Ovary (tissue), 9 donors: Measurements from ENCODE around the gene RSRC1. TPM values are rescaled to one million over a fixed set of nuclear protein-coding genes. Genes with fewer than 3 reads are reported as not detected.

Source experiments
- DNase-seq, 5 donors: peaks; one replicate each; pipeline ENCODE4 v3.0.0-alpha.2; 2019 to 2020
- H3K27ac ChIP-seq, 2 donors: fragments of 200-600 bp; one replicate each; pipeline versions ENCODE4 v1.5.1 to v1.8.0; 2019 to 2022
- H3K27me3 ChIP-seq: fragments of 200-600 bp; one replicate; pipeline ENCODE4 v1.8.0; 2022
- H3K36me3 ChIP-seq: fragments of 200-600 bp; sonication (generic); one replicate; pipeline ENCODE4 v1.5.1; 2019
- H3K4me1 ChIP-seq: one replicate; pipeline ENCODE4 v1.8.1; 2013; ENCODE audit warnings: mild to moderate bottlenecking, moderate library complexity; ENCODE audit not compliant: insufficient read depth
- H3K4me3 ChIP-seq: fragments of 200-600 bp; sonication (generic); one replicate; pipeline ENCODE4 v1.5.1; 2017
- H3K9me3 ChIP-seq, 2 donors: fragments of 200-600 bp in 1 of 2; sonication (generic) in 1 of 2; one replicate each; pipeline versions ENCODE4 v1.5.1 to v1.8.1; 2013 to 2019; ENCODE audit warnings: mild to moderate bottlenecking in 1 of 2, moderate library complexity in 1 of 2
- CTCF ChIP-seq, 3 donors: fragments of 450-650 bp in 2 of 3; fragments of 200-600 bp in 1 of 3; IDR thresholded peaks; one replicate each; pipeline versions ENCODE4 v1.5.1 to v1.8.0; 2016 to 2022; ENCODE audit warnings: antibody characterized with exemption in 3 of 3, mild to moderate bottlenecking in 1 of 3
- EP300 ChIP-seq: sonication (generic); formaldehyde crosslinking; IDR thresholded peaks from one replicate; pipeline ENCODE4 v1.6.1; 2017; ENCODE audit warnings: antibody characterized with exemption
- POLR2A ChIP-seq: fragments of 450-650 bp; IDR thresholded peaks from one replicate; pipeline ENCODE4 v1.6.1; 2017; ENCODE audit warnings: antibody characterized with exemption, mild to moderate bottlenecking, moderate library complexity
- WGBS, 3 donors: extraction: QIAGEN DNeasy Blood & Tissue Kit in 1 of 3; methylation state at CpG; one replicate each; pipeline versions ENCODE4 v1.1.5 to v1.1.7; 2013 to 2017; 5-methylcytosine and 5-hydroxymethylcytosine counted together
- intact Hi-C, 4 donors: fragments of 100-400 bp; cut with DNase I; formaldehyde crosslinking; loops; one replicate each; pipeline versions ENCODE4 v1.11.0 to v1.15.1; 2022 to 2023
- polyA plus RNA-seq, 2 donors: library from polyadenylated mRNA; stranded (reverse); fragments of 200-250 nt in 1 of 2; fragments of 350-450 nt in 1 of 2; fragmentation: Illumina TruSeq in 1 of 2; extraction: RNeasy Lipid Tissue Mini Kit (QIAGEN cat#74804) in 1 of 2; gene quantifications; one replicate each; pipeline ENCODE4 v1.2.3, GENCODE V29; 2013 to 2014
- total RNA-seq, 7 donors: library from RNA; depleted of rRNA in 2 of 7; stranded (reverse); fragments of >200 nt in 2 of 7; fragmentation: NEBNext Ultra II Directional in 3 of 7; extraction: Animal tissue kit (Norgen Biotek cat#: 25700) in 3 of 7; gene quantifications; one replicate each; pipeline versions ENCODE4 v1.1.0 to v1.2.4, GENCODE V29; 2016 to 2023
- donor health status: DM: no; HTN: no; CAD: no; lungs with moderate emphysema.
- donor health status: DM: no; HTN: no; CAD: no.
- donor health status: Bipolar disorder and iron deficiency.
- donor health status: DM: yes; HTN: yes; CAD: no.
- donor health status: DM: no; HTN: no; CAD: no.
- donor health status: DM: yes; HTN: yes; CAD: no.

Gene RSRC1
- total and polyA plus RNA-seq, 9 donors, result 13.4 to 45.1 (median 31.8) TPM

DNA sequence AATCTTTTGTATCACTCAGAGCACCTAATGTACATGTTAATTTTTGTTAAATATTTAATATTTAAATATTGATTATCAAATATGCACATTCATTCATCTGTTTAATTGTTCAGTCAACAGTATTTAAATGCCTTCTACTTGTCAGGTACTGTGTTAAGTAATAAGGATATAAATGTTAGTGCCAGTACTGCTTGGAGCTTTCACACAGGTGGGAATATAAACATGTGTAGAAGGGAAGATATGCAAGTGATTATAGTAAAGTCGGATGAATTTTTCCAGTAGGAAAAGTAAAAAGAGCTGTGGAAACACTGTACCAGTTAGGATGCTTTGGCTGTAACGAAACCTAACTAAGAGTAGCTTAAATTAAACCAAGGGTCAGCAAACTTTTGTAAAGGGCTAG lies 95.4 kb downstream of the RSRC1 start:
- 44 to 99% (median 50%) methylated on average over 2 of the region's 2 CpGs for WGBS, 3 donors
- Histone ChIP-seq H3K4me1 (no peaks in the 10 kb centered on the region), H3K4me3 (no peak overlapping the region), H3K27me3 (no peaks in the 10 kb centered on the region), H3K9me3 (peaks cover 0 to 4% of the 10 kb centered on the region in 2 donors), H3K27ac (no peak overlapping the region), H3K36me3 (no peaks in the 10 kb centered on the region)
- no peak for TF ChIP-seq POLR2A
- no peak for TF ChIP-seq EP300
- TF ChIP-seq CTCF (IDR thresholded peaks at IDR 0.05), result no peak
- no peak for DNase-seq
- intact Hi-C loops, result no loop called here

DNA sequence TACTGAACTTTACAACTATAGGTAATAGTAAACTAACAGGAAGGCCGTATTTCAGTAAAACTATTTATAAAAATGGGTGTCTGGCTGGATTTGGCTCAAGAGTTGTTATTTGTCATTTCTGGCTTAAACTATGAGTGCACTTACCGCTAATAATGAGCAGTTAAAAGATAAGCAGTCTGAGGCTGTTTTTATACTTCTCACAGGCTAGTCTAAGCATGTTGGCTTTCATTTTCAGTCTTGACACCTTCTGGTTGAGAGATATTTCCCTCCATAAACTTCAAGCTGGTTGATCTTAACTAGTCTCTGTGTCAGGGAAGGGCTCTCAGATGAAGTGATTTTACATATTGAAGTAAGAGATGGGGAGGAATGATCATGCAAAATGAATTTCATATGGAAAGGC lies 96.1 kb downstream of the RSRC1 start:
- no peak for TF ChIP-seq POLR2A
- TF ChIP-seq CTCF (IDR thresholded peaks at IDR 0.05), result no peak
- TF ChIP-seq EP300, result no peak
- Histone ChIP-seq H3K36me3 (no peaks in the 10 kb centered on the region), H3K4me1 (no peaks in the 10 kb centered on the region), H3K9me3 (no peaks in the 10 kb centered on the region), H3K27ac (no peak overlapping the region), H3K4me3 (no peak overlapping the region), H3K27me3 (no peaks in the 10 kb centered on the region)
- WGBS, 3 donors, result 37 to 61% (median 43%) methylated on average over 2 of the region's 2 CpGs
- intact Hi-C loops, result no loop called here
- no peak for DNase-seq

DNA sequence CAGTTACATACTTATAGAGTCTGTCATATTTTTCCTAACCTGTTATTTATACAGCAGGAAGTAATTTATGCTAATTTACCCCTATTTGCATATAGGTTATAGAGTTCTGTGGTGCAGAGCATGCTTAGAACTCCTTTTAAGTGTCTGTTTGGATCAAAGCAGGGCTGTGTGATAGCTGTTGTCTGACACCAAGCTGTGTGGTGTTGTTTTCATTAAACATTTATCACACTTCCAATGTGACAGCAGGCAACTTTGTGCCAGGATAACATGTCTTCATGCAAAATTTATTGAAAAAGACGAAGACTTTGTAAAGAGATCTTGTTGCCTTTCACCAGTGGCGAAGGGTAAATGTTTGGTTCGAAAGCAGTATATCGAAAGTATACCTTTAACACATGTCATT lies 100.2 kb downstream of the RSRC1 start:
- intact Hi-C loops, result no loop called here
- Histone ChIP-seq H3K4me1 (no peaks in the 10 kb centered on the region), H3K36me3 (no peaks in the 10 kb centered on the region), H3K4me3 (no peak overlapping the region), H3K27ac (no peak overlapping the region), H3K9me3 (no peaks in the 10 kb centered on the region), H3K27me3 (no peaks in the 10 kb centered on the region)
- 96 to 98% (median 97%) methylated on average over 4 of the region's 4 CpGs for WGBS, 3 donors
- TF ChIP-seq EP300, result no peak
- no peak for TF ChIP-seq CTCF (IDR thresholded peaks at IDR 0.05)
- no peak for TF ChIP-seq POLR2A
- no peak for DNase-seq

DNA sequence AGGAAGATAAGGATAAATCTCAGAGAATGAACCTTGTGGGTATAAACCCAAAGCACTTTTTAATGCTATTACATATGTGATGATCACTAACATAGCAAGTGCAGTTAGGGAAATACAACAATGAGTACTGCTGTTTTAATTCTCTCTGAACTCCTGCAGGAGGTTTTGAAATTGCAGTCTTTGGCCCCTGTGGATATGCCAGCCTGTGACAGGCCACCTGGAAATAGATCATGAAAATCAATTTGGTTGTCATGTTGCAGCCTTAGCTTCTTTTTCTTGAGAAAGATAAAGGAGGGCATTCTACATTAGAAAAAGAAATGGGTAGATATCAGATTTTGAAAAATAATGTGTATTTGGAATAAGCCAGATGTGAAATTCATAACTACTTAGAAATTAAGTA lies 103.6 kb downstream of the RSRC1 start:
- intact Hi-C loops, result no loop called here
- no peak for TF ChIP-seq POLR2A
- TF ChIP-seq EP300, result no peak
- TF ChIP-seq CTCF (IDR thresholded peaks at IDR 0.05), result no peak
- Histone ChIP-seq H3K36me3 (no peaks in the 10 kb centered on the region), H3K4me3 (no peak overlapping the region), H3K27me3 (no peaks in the 10 kb centered on the region), H3K27ac (no peak overlapping the region), H3K9me3 (no peaks in the 10 kb centered on the region), H3K4me1 (no peaks in the 10 kb centered on the region)
- no peak for DNase-seq

DNA sequence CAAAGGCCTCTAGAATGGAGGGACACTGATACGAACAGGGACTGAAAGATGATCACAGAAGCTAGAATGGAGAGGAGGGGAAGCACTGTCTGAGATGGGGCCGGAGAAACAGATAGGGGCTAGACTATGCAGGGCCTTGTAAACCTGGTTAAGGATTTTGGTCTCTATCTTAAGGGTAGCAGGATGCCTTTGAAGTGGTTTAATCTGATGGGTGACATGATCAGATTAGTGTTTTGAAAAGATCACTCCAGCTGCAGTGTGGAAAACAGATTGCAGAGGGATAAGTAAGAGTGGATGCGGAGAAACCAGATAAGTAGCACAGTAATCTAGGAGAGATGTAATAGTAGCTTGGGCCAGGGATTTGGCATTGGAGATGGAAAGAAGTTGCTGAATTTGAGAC lies 108.1 kb downstream of the RSRC1 start:
- no peaks in the 10 kb centered on the region for H3K4me1 ChIP-seq
- 93 to 99% (median 97%) methylated on average over 3 of the region's 3 CpGs for WGBS, 3 donors
- H3K27me3 ChIP-seq, result no peaks in the 10 kb centered on the region
- H3K9me3 ChIP-seq, result no peaks in the 10 kb centered on the region
- no peak overlapping the region for H3K4me3 ChIP-seq
- intact Hi-C loops, result no loop called here
- no peak overlapping the region for H3K27ac ChIP-seq
- TF ChIP-seq POLR2A (no peak), CTCF (IDR thresholded peaks at IDR 0.05) (no peak), EP300 (no peak)
- DNase-seq, result no peak
- no peaks in the 10 kb centered on the region for H3K36me3 ChIP-seq
